Mesenchymal stem cell (in vitro differentiated cells and primary cell): ENCODE results near the gene SH2D2A.
A peak's percentile ranks its signal among the peaks of the same experiment; 100 is the strongest.

ENCODE experiments used
- DNase-seq: peaks from one replicate; pipeline ENCODE4 v3.0.0-alpha.2; 2013
- H2AFZ ChIP-seq: one replicate; pipeline ENCODE4 v1.6.1; 2013; ENCODE audit warnings: low read depth, mild to moderate bottlenecking, control low read depth, inconsistent platforms, low read length, moderate library complexity
- H2AK5ac ChIP-seq: 2 replicates; pipeline ENCODE4 v1.6.1; 2013; ENCODE audit warnings: low read length, moderate library complexity, mild to moderate bottlenecking, inconsistent platforms; ENCODE audit not compliant: severe bottlenecking
- H2BK120ac ChIP-seq: one replicate; pipeline ENCODE4 v1.6.1; 2013; ENCODE audit warnings: low read depth, mild to moderate bottlenecking, inconsistent platforms, low read length, moderate library complexity
- H2BK12ac ChIP-seq, 2 experiments: one replicate each; pipeline ENCODE4 v1.6.1; 2013; ENCODE audit warnings: inconsistent platforms in 2 of 2, low read length in 2 of 2, mild to moderate bottlenecking in 2 of 2, moderate library complexity in 2 of 2, control low read depth in 1 of 2
- H2BK15ac ChIP-seq: one replicate; pipeline ENCODE4 v1.6.1; 2013; ENCODE audit warnings: mild to moderate bottlenecking, low read depth, inconsistent platforms; ENCODE audit not compliant: poor library complexity, severe bottlenecking
- H2BK5ac ChIP-seq: 2 replicates; pipeline ENCODE4 v1.6.1; 2013; ENCODE audit warnings: low read depth, mild to moderate bottlenecking, low read length, control low read depth, inconsistent platforms; ENCODE audit not compliant: poor library complexity, severe bottlenecking
- H3K14ac ChIP-seq, 2 experiments: one replicate each; pipeline ENCODE4 v1.6.1; 2013; ENCODE audit warnings: inconsistent platforms in 2 of 2, low read length in 2 of 2, control low read depth in 1 of 2, mild to moderate bottlenecking in 1 of 2, moderate library complexity in 1 of 2
- H3K18ac ChIP-seq, 2 experiments: one replicate each; pipeline ENCODE4 v1.6.1; 2013; ENCODE audit warnings: inconsistent platforms in 2 of 2, low read length in 2 of 2, control low read depth in 1 of 2, low read depth in 1 of 2, mild to moderate bottlenecking in 1 of 2
- H3K23ac ChIP-seq, 2 experiments: one replicate each; pipeline ENCODE4 v1.6.1; 2013; ENCODE audit warnings: inconsistent platforms in 2 of 2, low read length in 2 of 2, mild to moderate bottlenecking in 2 of 2, moderate library complexity in 2 of 2, control low read depth in 1 of 2
- H3K27ac ChIP-seq: 2 replicates; pipeline ENCODE4 v1.5.1; 2013; ENCODE audit warnings: mild to moderate bottlenecking, moderate library complexity, low read length, control low read depth, inconsistent platforms; ENCODE audit not compliant: poor library complexity, severe bottlenecking
- H3K27me3 ChIP-seq, 2 experiments: 2 replicates each; pipeline versions ENCODE4 v1.6.1 to v1.7.0; 2013; ENCODE audit warnings: low read length in 2 of 2, mild to moderate bottlenecking in 2 of 2, moderate library complexity in 2 of 2, control low read depth in 1 of 2, inconsistent platforms in 1 of 2; ENCODE audit not compliant: control insufficient read depth in 1 of 2, insufficient read depth in 1 of 2
- H3K36me3 ChIP-seq, 2 experiments: 2 replicates each; pipeline versions ENCODE4 v1.6.1 to v1.7.0; 2013; ENCODE audit warnings: low read length in 2 of 2, control low read depth in 1 of 2, inconsistent platforms in 1 of 2, low read depth in 1 of 2, mild to moderate bottlenecking in 1 of 2; ENCODE audit not compliant: insufficient read depth in 2 of 2, control insufficient read depth in 1 of 2
- H3K4ac ChIP-seq, 2 experiments: one replicate each; pipeline ENCODE4 v1.6.1; 2013; ENCODE audit warnings: inconsistent platforms in 2 of 2, low read length in 2 of 2, mild to moderate bottlenecking in 2 of 2, moderate library complexity in 2 of 2, control low read depth in 1 of 2, low read depth in 1 of 2
- H3K4me1 ChIP-seq: 2 replicates; pipeline ENCODE4 v1.6.1; 2013; ENCODE audit warnings: low read depth, low read length, control low read depth; ENCODE audit not compliant: control insufficient read depth, insufficient read depth
- H3K4me2 ChIP-seq: 2 replicates; pipeline ENCODE4 v1.6.1; 2013; ENCODE audit warnings: low read length, mild to moderate bottlenecking, inconsistent platforms; ENCODE audit not compliant: poor library complexity, severe bottlenecking
- H3K4me3 ChIP-seq, 2 experiments: 2 replicates each; pipeline versions ENCODE4 v1.5.1 to v1.7.0; 2013; ENCODE audit warnings: low read length in 2 of 2, mild to moderate bottlenecking in 2 of 2, control low read depth in 1 of 2, low read depth in 1 of 2; ENCODE audit not compliant: insufficient read depth in 1 of 2
- H3K79me1 ChIP-seq: replicated peaks from 2 replicates; pipeline ENCODE4 v1.6.1; 2013; ENCODE audit warnings: mild to moderate bottlenecking, control low read depth, low read length, inconsistent platforms; ENCODE audit not compliant: poor library complexity, severe bottlenecking
- H3K9ac ChIP-seq: 2 replicates; pipeline ENCODE4 v1.7.0; 2013; ENCODE audit warnings: mild to moderate bottlenecking, low read length, moderate library complexity
- H3K9me3 ChIP-seq: 2 replicates; pipeline ENCODE4 v1.7.0; 2013; ENCODE audit warnings: mild to moderate bottlenecking, low read length; ENCODE audit not compliant: control insufficient read depth
- H4K8ac ChIP-seq: one replicate; pipeline ENCODE4 v1.6.1; 2013; ENCODE audit warnings: inconsistent platforms, mild to moderate bottlenecking, low read length, moderate library complexity
- H4K91ac ChIP-seq: one replicate; pipeline ENCODE4 v1.6.1; 2013; ENCODE audit warnings: mild to moderate bottlenecking, low read length, inconsistent platforms
- WGBS: methylation state at CpG from one replicate; pipeline ENCODE4 v1.1.7; 2013; ENCODE audit warnings: mixed read lengths; 5-methylcytosine and 5-hydroxymethylcytosine counted together

The SH2D2A gene

DNA sequence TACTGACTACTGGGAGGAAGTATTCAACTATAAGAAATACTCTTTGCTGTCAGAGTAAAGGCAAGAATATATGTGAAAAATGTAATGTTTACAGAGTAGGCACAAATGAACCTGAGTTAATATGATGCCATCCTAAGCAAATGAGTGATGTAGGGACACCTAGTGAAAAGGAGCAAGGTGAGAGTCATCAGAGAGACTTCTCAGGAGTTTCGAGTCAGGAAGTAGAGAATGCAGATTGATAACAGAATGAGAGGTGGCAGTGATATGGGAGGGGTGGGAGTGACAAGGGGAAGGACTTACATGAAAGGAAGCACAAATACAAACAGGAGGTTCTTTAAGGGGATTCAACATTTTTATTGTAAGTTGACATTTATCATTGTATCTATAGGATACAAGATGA, 39.1 kb downstream of the SH2D2A start:
- Histone ChIP-seq H3K79me1 (peaks cover 6% of the 10 kb centered on the region), H2BK120ac (no peak overlapping the region), H3K18ac (no peak overlapping the region), H2BK15ac (no peak overlapping the region), H3K4me1 (peaks cover 5% of the 10 kb centered on the region), H3K4me2 (no peak overlapping the region), H4K91ac (no peak overlapping the region), H3K9me3 (no peaks in the 10 kb centered on the region), H3K9ac (no peak overlapping the region), H4K8ac (no peak overlapping the region), H2AK5ac (no peak overlapping the region), H3K4ac (no peak overlapping the region), H2BK12ac (no peak overlapping the region), H3K27me3 (no peaks in the 10 kb centered on the region), H3K36me3 (peaks cover 0 to 16% of the 10 kb centered on the region in 2 experiments), H3K23ac (no peak overlapping the region), H2AFZ (no peak overlapping the region), H3K14ac (no peak overlapping the region), H2BK5ac (no peak overlapping the region), H3K4me3 (no peak overlapping the region), H3K27ac (no peak overlapping the region)
- no peak for DNase-seq
- 91% methylated on average over 1 of the region's 1 CpG for WGBS

DNA sequence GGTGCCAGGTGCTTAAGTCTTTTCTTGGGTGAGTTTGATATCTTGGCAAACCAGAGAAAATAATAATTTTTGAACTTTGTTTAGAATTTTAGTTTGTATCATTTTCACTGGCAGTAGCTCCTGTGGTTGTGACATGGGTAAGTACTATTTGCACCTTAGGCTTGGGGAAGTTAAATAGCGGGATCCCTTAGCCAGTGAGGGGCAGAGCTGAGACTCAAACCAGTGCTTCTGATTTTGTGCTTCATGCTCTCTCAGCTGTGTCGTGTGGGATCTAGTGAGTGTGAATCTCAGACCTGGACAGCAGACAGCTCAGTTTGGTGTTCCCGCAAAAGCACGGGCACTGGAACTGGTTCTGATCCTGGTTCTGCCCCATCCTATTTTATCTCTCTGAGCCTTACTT, 39.7 kb downstream of the SH2D2A start:
- no peak overlapping the region for H2AK5ac ChIP-seq
- H4K91ac ChIP-seq: no peak overlapping the region
- no peak overlapping the region for H3K18ac ChIP-seq
- no peak overlapping the region for H4K8ac ChIP-seq
- no peak overlapping the region for H3K9ac ChIP-seq
- peaks cover 6% of the 10 kb centered on the region for H3K79me1 ChIP-seq
- no peak overlapping the region for H2AFZ ChIP-seq
- H3K4me3 ChIP-seq: no peak overlapping the region
- H3K36me3 ChIP-seq: peaks cover 0 to 17% of the 10 kb centered on the region in 2 experiments
- H2BK5ac ChIP-seq: no peak overlapping the region
- H3K4ac ChIP-seq: no peak overlapping the region
- H3K14ac ChIP-seq: no peak overlapping the region
- H3K23ac ChIP-seq: no peak overlapping the region
- H2BK120ac ChIP-seq: no peak overlapping the region
- H3K4me2 ChIP-seq: no peak overlapping the region
- 78% methylated on average over 2 of the region's 4 CpGs for WGBS
- no peak overlapping the region for H3K27ac ChIP-seq
- DNase-seq: no peak
- H2BK12ac ChIP-seq: no peak overlapping the region
- peaks cover 5% of the 10 kb centered on the region for H3K4me1 ChIP-seq
- H3K27me3 ChIP-seq: no peaks in the 10 kb centered on the region
- no peaks in the 10 kb centered on the region for H3K9me3 ChIP-seq
- H2BK15ac ChIP-seq: peak overlapping the region; percentile 60

GRCh38 chr1:156775799-156776198, 40.8 kb downstream of the SH2D2A start:
- Histone ChIP-seq H3K4ac (no peak overlapping the region), H3K4me2 (no peak overlapping the region), H2BK5ac (no peak overlapping the region), H3K4me3 (no peak overlapping the region), H3K27me3 (no peaks in the 10 kb centered on the region), H3K9me3 (no peaks in the 10 kb centered on the region), H4K91ac (no peak overlapping the region), H2BK120ac (no peak overlapping the region), H3K79me1 (peaks cover 8% of the 10 kb centered on the region), H2BK12ac (no peak overlapping the region), H2AK5ac (no peak overlapping the region), H2AFZ (no peak overlapping the region), H3K36me3 (peaks cover 6 to 28% of the 10 kb centered on the region in 2 experiments), H3K18ac (no peak overlapping the region), H3K27ac (no peak overlapping the region), H4K8ac (no peak overlapping the region), H3K4me1 (peaks cover 4% of the 10 kb centered on the region), H3K9ac (no peak overlapping the region), H3K23ac (no peak overlapping the region), H2BK15ac (no peak overlapping the region), H3K14ac (no peak overlapping the region)
- WGBS: 81% methylated on average over 4 of the region's 5 CpGs
- no peak for DNase-seq

DNA sequence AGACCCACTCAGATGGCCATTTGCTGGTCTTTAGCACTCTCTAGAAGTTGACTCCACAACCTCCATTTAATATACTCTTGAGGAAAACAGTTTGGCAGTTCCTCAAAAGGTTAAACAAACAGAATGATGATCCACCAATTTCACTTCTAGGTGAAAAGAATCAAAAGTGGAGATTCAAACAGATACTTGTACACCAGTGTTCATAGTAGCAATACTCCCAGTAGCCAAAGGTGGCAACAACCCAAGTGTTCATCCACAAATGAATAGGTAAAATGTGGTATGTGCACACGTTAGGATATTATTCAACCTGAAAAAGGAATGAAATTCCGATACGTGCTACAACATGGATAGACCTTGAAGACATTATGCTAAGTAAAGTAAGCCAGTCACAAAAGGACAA, 43.0 kb downstream of the SH2D2A start:
- Histone ChIP-seq H2BK15ac (no peak overlapping the region), H3K27me3 (no peaks in the 10 kb centered on the region), H2AFZ (no peak overlapping the region), H3K4ac (no peak overlapping the region), H3K4me2 (no peak overlapping the region), H2BK120ac (no peak overlapping the region), H2AK5ac (no peak overlapping the region), H3K14ac (no peak overlapping the region), H3K4me3 (no peak overlapping the region), H3K18ac (no peak overlapping the region), H3K36me3 (peaks cover 9 to 38% of the 10 kb centered on the region in 2 experiments), H3K79me1 (peaks cover 7% of the 10 kb centered on the region), H3K9me3 (no peaks in the 10 kb centered on the region), H3K27ac (no peak overlapping the region), H4K8ac (no peak overlapping the region), H2BK12ac (no peak overlapping the region), H3K4me1 (peaks cover 2% of the 10 kb centered on the region), H3K9ac (peak overlapping the region; percentile 6), H2BK5ac (no peak overlapping the region), H3K23ac (no peak overlapping the region), H4K91ac (no peak overlapping the region)
- no peak for DNase-seq
- WGBS: 100% methylated on average over 3 of the region's 3 CpGs
